A549 (cell line): ENCODE data around the gene NLRX1. TPM values are rescaled to one million over a fixed set of nuclear protein-coding genes. Genes with fewer than 3 reads are reported as not detected.

Experiments used
- ATAC-seq, 2 experiments: fragments of 200-7000 bp in 1 of 2; fragments of >200 bp in 1 of 2; cut with Nextera tagmentation in 1 of 2; cut with Tn5 transposase in 1 of 2; 3 replicates each; pipeline versions ENCODE4 v1.8.0 to v1.9.1; 2018 to 2020; ENCODE audit warnings: mild to moderate bottlenecking in 1 of 2, moderate library complexity in 1 of 2
- CTCF ChIA-PET: fragments of 300-600 bp; sonication (Branson Sonifier 250); formaldehyde crosslinking; extraction: SDS; loops from one replicate; lab custom pipeline; 2021; ENCODE audit warnings: antibody characterized with exemption, inconsistent platforms; lab: Yijun Ruan, JAX
- POLR2A ChIA-PET: fragments of 350-600 bp; formaldehyde crosslinking; extraction: SDS; loops from one replicate; lab custom pipeline; 2021; ENCODE audit warnings: antibody characterized with exemption, inconsistent platforms; lab: Yijun Ruan, JAX
- DNase-seq, 2 experiments: peaks; one replicate each; pipeline versions ENCODE4 v3.0.0 to v3.0.0-alpha.2; 2011 to 2016; ENCODE audit warnings: low read depth in 1 of 2, low spot score in 1 of 2
- FAIRE-seq: peaks from 2 replicates; lab custom pipeline; 2011; peaks lifted over from hg19 to GRCh38; lab: Jason Lieb, UNC
- H3K27ac ChIP-seq, 2 experiments: fragments of >200 bp; sonication (Bioruptor Twin); formaldehyde crosslinking; 3 replicates each; pipeline ENCODE4 v1.5.1; 2016 to 2017
- H3K4me1 ChIP-seq: fragments of >200 bp; sonication (Bioruptor Twin); formaldehyde crosslinking; 3 replicates; pipeline ENCODE4 v1.6.1; 2016
- H3K4me2 ChIP-seq: fragments of >200 bp; sonication (Bioruptor Twin); formaldehyde crosslinking; 3 replicates; pipeline ENCODE4 v1.6.1; 2016
- H3K4me3 ChIP-seq: fragments of >200 bp; sonication (Bioruptor Twin); formaldehyde crosslinking; 3 replicates; pipeline ENCODE4 v1.5.1; 2016
- H3K9me3 ChIP-seq: fragments of >200 bp; sonication (Bioruptor Twin); formaldehyde crosslinking; 3 replicates; pipeline ENCODE4 v1.6.1; 2016
- CBX2 ChIP-seq: fragments of 200-600 bp; sonication (generic); IDR thresholded peaks from 2 replicates; pipeline ENCODE4 v1.6.1; 2016; ENCODE audit warnings: low read depth, mild to moderate bottlenecking, borderline replicate concordance
- EHF ChIP-seq: fragments of 250-450 bp; sonication (Bioruptor Pico); IDR thresholded peaks from 2 replicates; pipeline ENCODE4 v1.5.0; 2020; ENCODE audit warnings: mild to moderate bottlenecking
- FOSB ChIP-seq: fragments of 250-450 bp; sonication (Bioruptor Pico); IDR thresholded peaks from 2 replicates; pipeline ENCODE4 v1.5.0; 2020; ENCODE audit warnings: mild to moderate bottlenecking, moderate library complexity
- FOSL2 ChIP-seq, 2 experiments: fragments of 450-650 bp in 1 of 2; fragments of >200 bp in 1 of 2; sonication (Bioruptor Twin) in 1 of 2; formaldehyde crosslinking; IDR thresholded peaks; 2 replicates each; pipeline versions ENCODE4 v1.5.0 to v1.6.1; 2016 to 2020; ENCODE audit warnings: mild to moderate bottlenecking in 1 of 2, moderate library complexity in 1 of 2
- GATA3 ChIP-seq: IDR thresholded peaks from 2 replicates; pipeline ENCODE4 v1.6.1; 2012; ENCODE audit warnings: borderline replicate concordance
- JUN ChIP-seq, 2 experiments: fragments of >200 bp; sonication (Bioruptor Twin); formaldehyde crosslinking; IDR thresholded peaks; 2 replicates in 1 of 2; 3 replicates in 1 of 2; pipeline ENCODE4 v1.6.1; 2016 to 2017
- KDM1A ChIP-seq: fragments of 200-600 bp; sonication (generic); IDR thresholded peaks from 2 replicates; pipeline ENCODE4 v1.6.1; 2016; ENCODE audit warnings: low read depth, mild to moderate bottlenecking
- KDM5A ChIP-seq: fragments of 200-600 bp; sonication (generic); IDR thresholded peaks from 2 replicates; pipeline ENCODE4 v1.6.1; 2016; ENCODE audit warnings: antibody characterized with exemption, mild to moderate bottlenecking
- MAZ ChIP-seq: fragments of 150-350 bp; IDR thresholded peaks from 2 replicates; pipeline ENCODE4 v1.6.1; 2014; ENCODE audit warnings: antibody characterized with exemption, low read depth, low read length, borderline replicate concordance
- MYC ChIP-seq: IDR thresholded peaks from 2 replicates; pipeline ENCODE4 v1.6.1; 2012; ENCODE audit warnings: mild to moderate bottlenecking, inconsistent platforms, low read length, improper control_type of control experiment, borderline replicate concordance
- PHF8 ChIP-seq: fragments of 200-600 bp; sonication (generic); IDR thresholded peaks from 2 replicates; pipeline ENCODE4 v1.6.1; 2016; ENCODE audit warnings: low read depth, mild to moderate bottlenecking, antibody characterized with exemption, moderate library complexity, borderline replicate concordance
- POLR2AphosphoS2 ChIP-seq: conservative IDR thresholded peaks from 2 replicates; pipeline ENCODE4 v1.6.1; 2012; ENCODE audit warnings: low read length, improper control_type of control experiment, inconsistent platforms
- RARB ChIP-seq: fragments of 250-450 bp; sonication (Bioruptor Pico); IDR thresholded peaks from 2 replicates; pipeline ENCODE4 v1.8.0; 2021; ENCODE audit warnings: mild to moderate bottlenecking, moderate library complexity
- RCOR1 ChIP-seq: fragments of 150-350 bp; IDR thresholded peaks from 2 replicates; pipeline ENCODE4 v1.6.1; 2014; ENCODE audit warnings: antibody characterized with exemption, low read length, low read depth
- RNF2 ChIP-seq: fragments of 200-600 bp; sonication (generic); IDR thresholded peaks from 2 replicates; pipeline ENCODE4 v1.6.1; 2016; ENCODE audit warnings: low read depth, mild to moderate bottlenecking, antibody characterized with exemption, moderate library complexity, borderline replicate concordance
- SREBF2 ChIP-seq: fragments of 450-650 bp; IDR thresholded peaks from 2 replicates; pipeline ENCODE4 v1.6.1; 2014; ENCODE audit warnings: mild to moderate bottlenecking, moderate library complexity
- ZSCAN20 ChIP-seq: fragments of 250-450 bp; sonication (Bioruptor Pico); IDR thresholded peaks from 2 replicates; pipeline ENCODE4 v1.8.0; 2022; ENCODE audit warnings: mild to moderate bottlenecking, moderate library complexity
- WGBS: methylation state at CpG from one replicate; pipeline ENCODE4 v1.1.6; 2017; ENCODE audit errors: missing lambda C conversion rate; 5-methylcytosine and 5-hydroxymethylcytosine counted together
- polyA plus RNA-seq, 4 experiments: library from polyadenylated mRNA; depleted of rRNA in 3 of 4; stranded (reverse); fragments of >200 nt; fragmentation: RNase III in 1 of 4; extraction: RNeasy Plus Mini Kit Qiagen cat#74134 plus additional on column Dnase treatment in 1 of 4; gene quantifications; 2 replicates in 3 of 4; 3 replicates in 1 of 4; pipeline ENCODE4 v1.2.3, GENCODE V29; 2011 to 2017
- TF ChIP-seq, protein P1 (sequence below): fragments of 150-350 bp; IDR thresholded peaks from 2 replicates; pipeline ENCODE4 v1.6.1; 2014; ENCODE audit warnings: low read depth, mild to moderate bottlenecking, low read length
- TF ChIP-seq, protein P2 (sequence below): fragments of >200 bp; sonication (Bioruptor Twin); formaldehyde crosslinking; IDR thresholded peaks from 2 replicates; pipeline ENCODE4 v1.6.1; 2016

The NLRX1 gene
- polyA plus RNA-seq, 2 of the 4 experiments (the other 2 are of a cell fraction): 8.4 to 8.5 TPM

GRCh38 chr11:119229741-119230140, 61.2 kb downstream of the NLRX1 start:
- no peak for DNase-seq
- Histone ChIP-seq H3K4me1 (0 out of 3 replicates have a peak, but pooled peaks cover 4% of the 10 kb centered on the region), H3K4me2 (no peak overlapping the region)
- ATAC-seq: no peak
- no peak for FAIRE-seq
- TF ChIP-seq GATA3 (no peak), CBX2 (no peak), EHF (CRISPR knock-in tag) (no peak), FOSB (no peak), RCOR1 (no peak), KDM5A (no peak), RARB (CRISPR knock-in tag) (no peak), KDM1A (no peak), JUN (IDR thresholded peaks at IDR 0.05) (no peak), PHF8 (no peak), MAZ (no peak), FOSL2 (IDR thresholded peaks at IDR 0.05) (no peak), FOSL2 (CRISPR knock-in tag; IDR thresholded peaks at IDR 0.05) (no peak), RNF2 (no peak), SREBF2 (no peak), POLR2AphosphoS2 (no peak), MYC (no peak), ZSCAN20 (no peak)
- TF ChIP-seq, protein P1, sequence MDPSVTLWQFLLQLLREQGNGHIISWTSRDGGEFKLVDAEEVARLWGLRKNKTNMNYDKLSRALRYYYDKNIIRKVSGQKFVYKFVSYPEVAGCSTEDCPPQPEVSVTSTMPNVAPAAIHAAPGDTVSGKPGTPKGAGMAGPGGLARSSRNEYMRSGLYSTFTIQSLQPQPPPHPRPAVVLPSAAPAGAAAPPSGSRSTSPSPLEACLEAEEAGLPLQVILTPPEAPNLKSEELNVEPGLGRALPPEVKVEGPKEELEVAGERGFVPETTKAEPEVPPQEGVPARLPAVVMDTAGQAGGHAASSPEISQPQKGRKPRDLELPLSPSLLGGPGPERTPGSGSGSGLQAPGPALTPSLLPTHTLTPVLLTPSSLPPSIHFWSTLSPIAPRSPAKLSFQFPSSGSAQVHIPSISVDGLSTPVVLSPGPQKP: no peak
- TF ChIP-seq, protein P2, sequence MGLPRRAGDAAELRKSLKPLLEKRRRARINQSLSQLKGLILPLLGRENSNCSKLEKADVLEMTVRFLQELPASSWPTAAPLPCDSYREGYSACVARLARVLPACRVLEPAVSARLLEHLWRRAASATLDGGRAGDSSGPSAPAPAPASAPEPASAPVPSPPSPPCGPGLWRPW: no peak
- TF ChIP-seq, all 56 proteins: peak for 0
- CTCF ChIA-PET: interaction anchor here (0.6 kb wide), 2 partner anchors 36 to 150 kb away, joined by 3 to 6 read pairs; no protein-coding TSS in a partner anchor
- Histone ChIP-seq H3K4me3 (no peak overlapping the region), H3K9me3 (no peaks in the 10 kb centered on the region), H3K27ac (no peak overlapping the region)
- POLR2A ChIA-PET: no interaction called here
- 64% methylated on average over 4 of the region's 4 CpGs for WGBS

Other genes with a start within 250 kb of the NLRX1 start
- gene BCL9L, start 242.8 kb upstream of the NLRX1 start, polyA plus RNA-seq (2011; rRNA removed): 7.0 and 8.8 TPM in 2 replicates
- 51.8 to 53.2 TPM (median 52.0 TPM) in 3 replicates for gene BCL9L, start 242.8 kb upstream of the NLRX1 start, polyA plus RNA-seq (2017; fragmentation: RNase III; extraction: RNeasy Plus Mini Kit Qiagen cat#74134 plus additional on column Dnase treatment)
- 0.20 and 0.37 TPM in 2 replicates for gene UPK2, start 212.4 kb upstream of the NLRX1 start, polyA plus RNA-seq (2011; rRNA removed)
- gene UPK2, start 212.4 kb upstream of the NLRX1 start, polyA plus RNA-seq (2017; fragmentation: RNase III; extraction: RNeasy Plus Mini Kit Qiagen cat#74134 plus additional on column Dnase treatment): 0.41 to 0.92 TPM (median 0.50 TPM) in 3 replicates
- not detected in 2 replicates for gene FOXR1, start 197.0 kb upstream of the NLRX1 start, polyA plus RNA-seq (2011; rRNA removed)
- gene FOXR1, start 197.0 kb upstream of the NLRX1 start, polyA plus RNA-seq (2017; fragmentation: RNase III; extraction: RNeasy Plus Mini Kit Qiagen cat#74134 plus additional on column Dnase treatment): not detected in 3 replicates
- gene CENATAC, start 170.6 kb upstream of the NLRX1 start, polyA plus RNA-seq (2011; rRNA removed): 14.8 and 20.2 TPM in 2 replicates
- 11.1 to 14.8 TPM (median 12.4 TPM) in 3 replicates for gene CENATAC, start 170.6 kb upstream of the NLRX1 start, polyA plus RNA-seq (2017; fragmentation: RNase III; extraction: RNeasy Plus Mini Kit Qiagen cat#74134 plus additional on column Dnase treatment)
- gene RPS25, start 150.4 kb upstream of the NLRX1 start, polyA plus RNA-seq (2011; rRNA removed): 644 and 844 TPM in 2 replicates
- 1,476 to 1,567 TPM (median 1,517 TPM) in 3 replicates for gene RPS25, start 150.4 kb upstream of the NLRX1 start, polyA plus RNA-seq (2017; fragmentation: RNase III; extraction: RNeasy Plus Mini Kit Qiagen cat#74134 plus additional on column Dnase treatment)
- gene TRAPPC4, start 150.0 kb upstream of the NLRX1 start, polyA plus RNA-seq (2011; rRNA removed): 77.7 and 90.0 TPM in 2 replicates
- 61.7 to 72.8 TPM (median 71.6 TPM) in 3 replicates for gene TRAPPC4, start 150.0 kb upstream of the NLRX1 start, polyA plus RNA-seq (2017; fragmentation: RNase III; extraction: RNeasy Plus Mini Kit Qiagen cat#74134 plus additional on column Dnase treatment)
- gene SLC37A4, start 137.8 kb upstream of the NLRX1 start, polyA plus RNA-seq (2011; rRNA removed): 21.2 and 22.8 TPM in 2 replicates
- gene SLC37A4, start 137.8 kb upstream of the NLRX1 start, polyA plus RNA-seq (2017; fragmentation: RNase III; extraction: RNeasy Plus Mini Kit Qiagen cat#74134 plus additional on column Dnase treatment): 12.7 to 15.5 TPM (median 14.0 TPM) in 3 replicates
- 83.1 and 116 TPM in 2 replicates for gene HYOU1, start 111.5 kb upstream of the NLRX1 start, polyA plus RNA-seq (2011; rRNA removed)
- 38.0 to 44.8 TPM (median 42.1 TPM) in 3 replicates for gene HYOU1, start 111.5 kb upstream of the NLRX1 start, polyA plus RNA-seq (2017; fragmentation: RNase III; extraction: RNeasy Plus Mini Kit Qiagen cat#74134 plus additional on column Dnase treatment)
- gene VPS11, start 100.9 kb upstream of the NLRX1 start, polyA plus RNA-seq (2011; rRNA removed): 4.6 and 11.3 TPM in 2 replicates
- gene VPS11, start 100.9 kb upstream of the NLRX1 start, polyA plus RNA-seq (2017; fragmentation: RNase III; extraction: RNeasy Plus Mini Kit Qiagen cat#74134 plus additional on column Dnase treatment): 10.8 to 12.1 TPM (median 12.0 TPM) in 3 replicates
- gene HMBS, start 83.8 kb upstream of the NLRX1 start, polyA plus RNA-seq (2011; rRNA removed): 62.2 and 77.6 TPM in 2 replicates
- gene HMBS, start 83.8 kb upstream of the NLRX1 start, polyA plus RNA-seq (2017; fragmentation: RNase III; extraction: RNeasy Plus Mini Kit Qiagen cat#74134 plus additional on column Dnase treatment): 48.8 to 51.7 TPM (median 49.1 TPM) in 3 replicates
- 81.4 and 86.9 TPM in 2 replicates for gene DPAGT1, start 66.9 kb upstream of the NLRX1 start, polyA plus RNA-seq (2011; rRNA removed)
- gene DPAGT1, start 66.9 kb upstream of the NLRX1 start, polyA plus RNA-seq (2017; fragmentation: RNase III; extraction: RNeasy Plus Mini Kit Qiagen cat#74134 plus additional on column Dnase treatment): 42.1 to 47.6 TPM (median 43.7 TPM) in 3 replicates
- gene C2CD2L, start 61.4 kb upstream of the NLRX1 start, polyA plus RNA-seq (2011; rRNA removed): 2.4 and 3.5 TPM in 2 replicates
- 4.1 to 4.8 TPM (median 4.2 TPM) in 3 replicates for gene C2CD2L, start 61.4 kb upstream of the NLRX1 start, polyA plus RNA-seq (2017; fragmentation: RNase III; extraction: RNeasy Plus Mini Kit Qiagen cat#74134 plus additional on column Dnase treatment)
- gene HINFP, start 47.1 kb upstream of the NLRX1 start, polyA plus RNA-seq (2011; rRNA removed): 13.0 and 16.3 TPM in 2 replicates
- gene HINFP, start 47.1 kb upstream of the NLRX1 start, polyA plus RNA-seq (2017; fragmentation: RNase III; extraction: RNeasy Plus Mini Kit Qiagen cat#74134 plus additional on column Dnase treatment): 10.0 to 11.7 TPM (median 10.3 TPM) in 3 replicates
- 0.10 and 0.25 TPM in 2 replicates for gene ABCG4, start 19.7 kb upstream of the NLRX1 start, polyA plus RNA-seq (2011; rRNA removed)
- 0.33 to 0.44 TPM (median 0.35 TPM) in 3 replicates for gene ABCG4, start 19.7 kb upstream of the NLRX1 start, polyA plus RNA-seq (2017; fragmentation: RNase III; extraction: RNeasy Plus Mini Kit Qiagen cat#74134 plus additional on column Dnase treatment)
- 0.80 and 1.5 TPM in 2 replicates for gene NHERF4, start 16.8 kb downstream of the NLRX1 start, polyA plus RNA-seq (2011; rRNA removed)
- 0.42 to 0.78 TPM (median 0.62 TPM) in 3 replicates for gene NHERF4, start 16.8 kb downstream of the NLRX1 start, polyA plus RNA-seq (2017; fragmentation: RNase III; extraction: RNeasy Plus Mini Kit Qiagen cat#74134 plus additional on column Dnase treatment)
- 14.1 and 14.9 TPM in 2 replicates for gene CBL, start 37.6 kb downstream of the NLRX1 start, polyA plus RNA-seq (2011; rRNA removed)
- gene CBL, start 37.6 kb downstream of the NLRX1 start, polyA plus RNA-seq (2017; fragmentation: RNase III; extraction: RNeasy Plus Mini Kit Qiagen cat#74134 plus additional on column Dnase treatment): 5.9 to 6.3 TPM (median 6.0 TPM) in 3 replicates
- 5.4 and 5.5 TPM in 2 replicates for gene MCAM, start 148.4 kb downstream of the NLRX1 start, polyA plus RNA-seq (2011; rRNA removed)
- 14.9 to 18.1 TPM (median 15.9 TPM) in 3 replicates for gene MCAM, start 148.4 kb downstream of the NLRX1 start, polyA plus RNA-seq (2017; fragmentation: RNase III; extraction: RNeasy Plus Mini Kit Qiagen cat#74134 plus additional on column Dnase treatment)
- 23.5 and 28.4 TPM in 2 replicates for gene RNF26, start 165.8 kb downstream of the NLRX1 start, polyA plus RNA-seq (2011; rRNA removed)
- 23.3 to 26.5 TPM (median 25.4 TPM) in 3 replicates for gene RNF26, start 165.8 kb downstream of the NLRX1 start, polyA plus RNA-seq (2017; fragmentation: RNase III; extraction: RNeasy Plus Mini Kit Qiagen cat#74134 plus additional on column Dnase treatment)
- gene C1QTNF5, start 172.2 kb downstream of the NLRX1 start, polyA plus RNA-seq (2011; rRNA removed): not detected in 2 replicates
- not detected in 3 replicates for gene C1QTNF5, start 172.2 kb downstream of the NLRX1 start, polyA plus RNA-seq (2017; fragmentation: RNase III; extraction: RNeasy Plus Mini Kit Qiagen cat#74134 plus additional on column Dnase treatment)
- not detected in 2 replicates for gene MFRP, start 178.0 kb downstream of the NLRX1 start, polyA plus RNA-seq (2011; rRNA removed)
- gene MFRP, start 178.0 kb downstream of the NLRX1 start, polyA plus RNA-seq (2017; fragmentation: RNase III; extraction: RNeasy Plus Mini Kit Qiagen cat#74134 plus additional on column Dnase treatment): not detected in 3 replicates
- 0.30 and 0.37 TPM in 2 replicates for gene USP2, start 213.0 kb downstream of the NLRX1 start, polyA plus RNA-seq (2011; rRNA removed)
- 0.48 to 0.83 TPM (median 0.73 TPM) in 3 replicates for gene USP2, start 213.0 kb downstream of the NLRX1 start, polyA plus RNA-seq (2017; fragmentation: RNase III; extraction: RNeasy Plus Mini Kit Qiagen cat#74134 plus additional on column Dnase treatment)